Memory B cell (primary cell): ENCODE data around the gene IMPDH1.
"Not testable (repeated sequence)": the region's sequence is repeated elsewhere in the genome, so short reads cannot be mapped to it uniquely, and the experiment has no call there.

Experiments used
- ATAC-seq: fragments of 150-1000 bp; cut with Tn5 transposase; 2 replicates; pipeline ENCODE4 v1.10.0; 2021; ENCODE audit warnings: low read depth, mild to moderate bottlenecking, moderate library complexity
- DNase-seq, 2 donors: peaks; one replicate each; pipeline ENCODE4 v3.0.0; 2022; ENCODE audit warnings: low spot score in 2 of 2
- H3K27ac Mint-ChIP-seq: one replicate; pipeline ENCODE4 v1.8.0; 2022; ENCODE audit warnings: mild to moderate bottlenecking, moderate library complexity, mixed read lengths
- H3K27me3 Mint-ChIP-seq: one replicate; pipeline ENCODE4 v1.8.0; 2022; ENCODE audit warnings: mixed read lengths
- H3K36me3 Mint-ChIP-seq: one replicate; pipeline ENCODE4 v1.8.0; 2022; ENCODE audit warnings: mild to moderate bottlenecking, mixed read lengths
- H3K4me1 Mint-ChIP-seq: one replicate; pipeline ENCODE4 v1.8.0; 2022; ENCODE audit warnings: mixed read lengths
- H3K4me3 Mint-ChIP-seq: one replicate; pipeline ENCODE4 v1.8.0; 2022; ENCODE audit warnings: mild to moderate bottlenecking, moderate library complexity, mixed read lengths
- H3K9me3 Mint-ChIP-seq: one replicate; pipeline ENCODE4 v1.8.0; 2022; ENCODE audit warnings: mixed read lengths

Gene IMPDH1

GRCh38 chr7:128409596-128410450, at the start of gene IMPDH1:
Gene IMPDH1, minus strand, starts transcription at chr7:128409982. Its CDS starts 81 bp downstream, at chr7:128409901.
- H3K27me3 Mint-ChIP-seq: no peaks in the 10 kb centered on the region
- ATAC-seq: peak; percentile 78
- no peaks in the 10 kb centered on the region for H3K9me3 Mint-ChIP-seq
- DNase-seq: peak; percentile 84 to 90
- H3K4me1 Mint-ChIP-seq: peaks cover 27% of the 10 kb centered on the region
- peak within 1 kb of the TSS; percentile 93 for H3K4me3 Mint-ChIP-seq
- H3K27ac Mint-ChIP-seq: peak within 1 kb of the TSS; percentile 84
- no peaks in the 10 kb centered on the region for H3K36me3 Mint-ChIP-seq

DNA sequence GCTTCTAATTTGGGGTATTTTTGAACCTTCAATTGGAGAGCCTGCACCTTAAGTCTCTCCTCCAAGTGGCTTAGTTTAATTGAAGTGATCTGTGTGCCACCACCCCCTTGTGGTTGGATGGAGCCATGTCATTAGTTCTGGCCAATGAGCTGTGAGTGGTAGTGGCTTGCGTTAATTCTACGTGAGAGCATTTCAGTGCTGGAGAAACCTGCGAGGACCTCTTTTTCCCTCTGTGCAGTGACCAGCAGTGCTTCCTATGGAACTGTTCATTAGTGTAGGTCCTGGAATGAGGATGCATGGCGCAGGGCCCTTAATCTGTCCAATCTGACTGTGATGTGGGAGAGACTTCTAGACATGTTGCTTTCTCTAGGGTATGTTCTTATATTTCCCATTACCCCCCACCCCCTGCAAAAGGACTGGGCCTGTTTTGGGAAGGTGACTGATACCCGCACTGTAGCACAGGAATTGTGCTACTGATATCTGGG, 49.7 kb upstream of the IMPDH1 start:
- Mint-ChIP-seq H3K27ac (peak overlapping the region; percentile 18), H3K4me3 (no peak overlapping the region), H3K27me3 (no peaks in the 10 kb centered on the region), H3K4me1 (peaks cover 19% of the 10 kb centered on the region), H3K9me3 (no peaks in the 10 kb centered on the region), H3K36me3 (peaks cover 4% of the 10 kb centered on the region)
- DNase-seq: peak; percentile 48 to 72
- peak; percentile 42 for ATAC-seq

- no peak for ATAC-seq
- H3K9me3 Mint-ChIP-seq: no peaks in the 10 kb centered on the region
- peaks cover 3% of the 10 kb centered on the region for H3K36me3 Mint-ChIP-seq
- H3K4me3 Mint-ChIP-seq: no peak overlapping the region
- DNase-seq: no peak
- H3K27ac Mint-ChIP-seq: no peak overlapping the region
- H3K4me1 Mint-ChIP-seq: peaks cover 17% of the 10 kb centered on the region
- H3K27me3 Mint-ChIP-seq: no peaks in the 10 kb centered on the region
Observed at GRCh38 chr7:128458956-128459355, 49.2 kb upstream of the IMPDH1 start.

GRCh38 chr7:128457385-128457784, 47.6 kb upstream of the IMPDH1 start:
- not testable (repeated sequence) for H3K36me3 Mint-ChIP-seq, H3K4me3 Mint-ChIP-seq, H3K27ac Mint-ChIP-seq, H3K27me3 Mint-ChIP-seq, H3K9me3 Mint-ChIP-seq, DNase-seq, ATAC-seq
- H3K4me1 Mint-ChIP-seq: peaks cover 17% of the 10 kb centered on the region

- H3K4me1 Mint-ChIP-seq: peaks cover 17% of the 10 kb centered on the region
- DNase-seq (no peak), ATAC-seq (no peak)
- peak overlapping the region; percentile 97 for H3K4me3 Mint-ChIP-seq
- H3K27me3 Mint-ChIP-seq: no peaks in the 10 kb centered on the region
- H3K36me3 Mint-ChIP-seq: peaks cover 2% of the 10 kb centered on the region
- peak overlapping the region; percentile 94 for H3K27ac Mint-ChIP-seq
- H3K9me3 Mint-ChIP-seq: no peaks in the 10 kb centered on the region
Observed at GRCh38 chr7:128456255-128456725, 46.5 kb upstream of the IMPDH1 start.

DNA sequence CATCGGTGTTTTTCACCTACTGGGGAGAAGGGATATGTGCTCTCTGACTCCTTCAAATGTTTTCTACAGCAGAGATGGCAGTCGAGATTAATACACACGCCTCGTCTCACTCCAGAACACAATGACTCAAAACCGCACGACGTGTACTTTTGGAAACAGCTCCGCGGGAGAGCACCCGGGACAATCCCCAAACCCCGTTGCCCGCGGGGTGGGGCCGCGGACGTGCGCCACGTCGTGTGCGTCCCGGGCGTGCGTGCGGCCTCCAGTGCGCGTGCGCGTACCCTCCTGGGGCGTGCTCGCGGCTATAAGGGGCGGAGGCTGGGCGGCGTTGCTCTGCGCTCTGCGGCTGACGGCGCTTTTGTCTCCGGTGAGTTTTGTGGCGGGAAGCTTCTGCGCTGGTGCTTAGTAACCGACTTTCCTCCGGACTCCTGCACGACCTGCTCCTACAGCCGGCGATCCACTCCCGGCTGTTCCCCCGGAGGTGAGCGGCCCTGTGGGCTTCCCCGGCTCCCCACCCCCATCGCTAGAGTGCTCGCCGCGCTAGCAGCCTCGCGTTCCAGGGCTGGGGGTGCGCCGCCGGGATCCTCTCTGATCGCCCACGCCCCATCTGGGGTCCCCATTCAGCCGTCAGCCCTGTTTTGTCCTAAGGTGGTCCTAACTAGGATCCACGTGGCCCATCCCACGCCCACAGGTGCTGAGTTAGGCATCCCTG, 45.9 kb upstream of the IMPDH1 start, which contains the start of gene HILPDA:
HILPDA (plus strand) TSS at position 336 of the 712 bp plus-strand sequence. CDS start 1,391 bp downstream, outside the sequence.
- ATAC-seq: peak; percentile 87
- Mint-ChIP-seq H3K27ac (peak within 1 kb of the TSS; percentile 94), H3K4me1 (peaks cover 17% of the 10 kb centered on the region)

GRCh38 chr7:128454808-128455542, 45.2 kb upstream of the IMPDH1 start:
- no peak for ATAC-seq
- H3K27me3 Mint-ChIP-seq: no peaks in the 10 kb centered on the region
- no peaks in the 10 kb centered on the region for H3K9me3 Mint-ChIP-seq
- H3K36me3 Mint-ChIP-seq: peaks cover 2% of the 10 kb centered on the region
- peak overlapping the region; percentile 94 for H3K27ac Mint-ChIP-seq
- H3K4me1 Mint-ChIP-seq: peaks cover 17% of the 10 kb centered on the region
- H3K4me3 Mint-ChIP-seq: peak overlapping the region; percentile 97
- no peak for DNase-seq

More for the DNA sequence above, 45.9 kb upstream of the IMPDH1 start, which contains the start of gene HILPDA:
- peak; percentile 88 to 91 for DNase-seq
- H3K36me3 Mint-ChIP-seq: peaks cover 2% of the 10 kb centered on the region
- peak within 1 kb of the TSS; percentile 97 for H3K4me3 Mint-ChIP-seq
- no peaks in the 10 kb centered on the region for H3K27me3 Mint-ChIP-seq
- H3K9me3 Mint-ChIP-seq: no peaks in the 10 kb centered on the region

- DNase-seq: no peak
- Mint-ChIP-seq H3K36me3 (peaks cover 2% of the 10 kb centered on the region), H3K27ac (no peak overlapping the region), H3K27me3 (no peaks in the 10 kb centered on the region), H3K4me1 (peaks cover 10% of the 10 kb centered on the region), H3K4me3 (peak overlapping the region; percentile 24), H3K9me3 (no peaks in the 10 kb centered on the region)
- no peak for ATAC-seq
Observed at GRCh38 chr7:128453836-128454804, 44.3 kb upstream of the IMPDH1 start.

- DNase-seq (no peak), ATAC-seq (no peak)
- H3K4me1 Mint-ChIP-seq: peaks cover 5% of the 10 kb centered on the region
- no peaks in the 10 kb centered on the region for H3K9me3 Mint-ChIP-seq
- H3K36me3 Mint-ChIP-seq: no peaks in the 10 kb centered on the region
- no peak overlapping the region for H3K4me3 Mint-ChIP-seq
- no peak overlapping the region for H3K27ac Mint-ChIP-seq
- H3K27me3 Mint-ChIP-seq: no peaks in the 10 kb centered on the region
Observed at GRCh38 chr7:128452552-128452951, 42.8 kb upstream of the IMPDH1 start.

- no peaks in the 10 kb centered on the region for H3K27me3 Mint-ChIP-seq
- DNase-seq (no peak), ATAC-seq (no peak)
- H3K4me3 Mint-ChIP-seq: no peak overlapping the region
- no peaks in the 10 kb centered on the region for H3K36me3 Mint-ChIP-seq
- H3K4me1 Mint-ChIP-seq: no peaks in the 10 kb centered on the region
- H3K9me3 Mint-ChIP-seq: no peaks in the 10 kb centered on the region
- H3K27ac Mint-ChIP-seq: no peak overlapping the region
Observed at GRCh38 chr7:128450913-128451312, 41.1 kb upstream of the IMPDH1 start.

DNA sequence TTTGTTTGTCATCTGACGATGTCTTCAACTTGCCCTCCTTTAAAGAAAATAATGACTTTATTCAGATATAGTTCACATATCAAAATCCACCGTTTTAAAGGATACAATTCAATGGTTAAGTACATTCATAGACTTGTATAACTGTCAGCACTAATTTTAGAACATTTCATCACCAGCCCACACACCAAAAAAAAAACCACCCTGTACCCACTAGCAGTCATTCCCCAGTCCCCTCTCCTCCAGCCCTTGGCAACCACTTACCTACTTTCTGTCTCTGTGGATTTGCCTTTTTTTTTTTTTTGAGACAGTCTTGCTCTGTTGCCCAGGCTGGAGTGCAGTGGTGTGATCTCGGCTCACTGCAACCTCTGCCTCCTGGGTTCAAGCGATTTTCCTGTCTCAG, 40.6 kb upstream of the IMPDH1 start:
- no peaks in the 10 kb centered on the region for H3K4me1 Mint-ChIP-seq
- no peak overlapping the region for H3K27ac Mint-ChIP-seq
- ATAC-seq: no peak
- no peak for DNase-seq
- no peaks in the 10 kb centered on the region for H3K27me3 Mint-ChIP-seq
- no peaks in the 10 kb centered on the region for H3K9me3 Mint-ChIP-seq
- no peak overlapping the region for H3K4me3 Mint-ChIP-seq
- H3K36me3 Mint-ChIP-seq: no peaks in the 10 kb centered on the region

DNA sequence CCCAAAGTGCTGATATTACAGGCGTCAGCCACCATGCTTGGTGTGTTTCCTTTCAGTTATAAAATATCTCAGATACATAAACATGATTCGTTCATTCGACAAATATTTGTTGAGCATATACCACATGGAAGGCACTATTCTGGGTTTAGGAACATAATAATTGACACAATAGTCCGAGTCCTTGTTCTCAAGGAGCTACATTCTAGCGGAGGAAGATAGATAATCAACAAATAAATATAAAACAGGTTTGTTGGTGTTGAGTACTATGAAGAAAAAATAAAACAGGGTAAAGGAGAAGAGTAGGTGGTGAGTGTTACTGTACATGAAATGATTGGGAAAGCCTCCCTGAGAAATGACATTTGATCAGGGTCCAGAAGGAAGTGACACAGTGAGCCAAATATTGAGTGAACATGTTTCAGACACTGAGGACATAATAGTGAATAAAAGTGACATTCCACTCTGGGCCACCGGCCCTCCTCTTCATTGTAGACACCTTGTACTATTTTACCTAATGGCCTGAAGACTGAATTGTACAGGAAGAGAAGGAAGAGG, 39.0 kb upstream of the IMPDH1 start:
- Mint-ChIP-seq H3K27ac (no peak overlapping the region), H3K36me3 (no peaks in the 10 kb centered on the region), H3K9me3 (no peaks in the 10 kb centered on the region), H3K27me3 (no peaks in the 10 kb centered on the region), H3K4me1 (peaks cover 3% of the 10 kb centered on the region), H3K4me3 (no peak overlapping the region)
- ATAC-seq (no peak), DNase-seq (no peak)
